Stimulated activated CD8-positive, alpha-beta memory T cell treated with anti-CD3 and anti-CD28 coated beads, Interleukin-4, amount 100 ng/mL, for 1 hour (primary cell): Measurements from ENCODE around the gene CCL4.
"Not testable (repeated sequence)": the region's sequence is repeated elsewhere in the genome, so short reads cannot be mapped to it uniquely, and the experiment has no call there.

ENCODE experiments used
- DNase-seq, 2 donors: peaks; one replicate each; pipeline ENCODE4 v3.0.0-alpha.2; 2020; ENCODE audit warnings: low read depth in 2 of 2, low spot score in 1 of 2

The CCL4 gene

DNA sequence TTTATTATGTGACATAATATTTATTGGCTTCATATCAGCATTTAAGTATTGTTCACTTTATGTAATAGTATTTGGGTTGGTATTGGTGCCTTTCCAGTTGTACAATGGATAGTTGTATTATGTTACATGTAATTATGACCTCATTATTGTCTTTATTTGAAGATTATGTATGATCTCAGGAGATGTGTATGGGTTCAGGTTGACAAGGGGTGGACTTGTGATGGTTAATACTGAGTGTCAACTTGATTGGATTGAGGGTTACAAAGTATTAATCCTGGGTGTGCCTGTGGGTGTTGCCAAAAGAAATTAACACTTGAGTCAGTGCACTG lies 12.0 kb downstream of the CCL4 start:
- DNase-seq, result not testable (repeated sequence)

DNA sequence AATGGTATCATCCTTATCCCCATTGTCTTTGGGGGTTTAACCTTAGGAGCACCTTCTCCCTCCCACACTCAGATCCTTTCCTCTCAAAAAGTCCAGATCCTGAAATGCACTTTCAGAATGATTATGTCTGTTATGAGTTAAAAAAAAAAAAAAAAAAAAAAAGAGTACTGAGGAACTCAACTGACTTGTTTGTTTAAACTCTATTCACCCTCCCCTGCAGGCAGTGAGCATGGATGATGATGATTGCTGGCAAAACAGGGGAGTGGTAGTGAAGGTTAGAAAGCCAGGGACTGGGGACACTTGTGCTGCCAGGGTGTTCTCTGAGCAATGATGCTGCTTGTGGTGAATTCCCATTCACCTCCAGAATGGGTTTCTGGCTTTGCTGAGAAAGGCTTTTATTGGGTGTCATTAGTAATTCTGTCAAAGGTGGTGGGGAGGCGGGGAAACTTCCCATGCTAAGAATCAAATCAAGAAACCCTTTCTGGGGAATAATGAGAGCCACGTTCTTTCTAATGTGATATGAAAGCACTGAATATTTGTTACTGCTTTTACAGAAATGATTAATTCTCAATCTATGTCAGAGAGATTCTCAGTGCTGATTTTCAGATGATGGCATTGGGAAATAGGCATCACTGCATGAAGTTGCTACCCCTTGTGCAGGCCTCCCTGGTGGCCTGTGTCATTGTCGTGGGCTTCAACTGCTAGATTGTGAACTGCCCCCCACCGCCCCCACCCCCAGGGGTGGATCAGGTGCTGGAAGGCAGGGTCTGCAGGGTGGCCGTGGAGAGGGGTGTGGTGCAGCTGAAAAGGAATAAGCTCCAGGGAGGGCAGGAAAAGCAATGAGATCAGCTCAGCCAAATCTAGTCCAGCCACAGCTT lies 14.1 kb downstream of the CCL4 start:
- DNase-seq, result no peak

DNA sequence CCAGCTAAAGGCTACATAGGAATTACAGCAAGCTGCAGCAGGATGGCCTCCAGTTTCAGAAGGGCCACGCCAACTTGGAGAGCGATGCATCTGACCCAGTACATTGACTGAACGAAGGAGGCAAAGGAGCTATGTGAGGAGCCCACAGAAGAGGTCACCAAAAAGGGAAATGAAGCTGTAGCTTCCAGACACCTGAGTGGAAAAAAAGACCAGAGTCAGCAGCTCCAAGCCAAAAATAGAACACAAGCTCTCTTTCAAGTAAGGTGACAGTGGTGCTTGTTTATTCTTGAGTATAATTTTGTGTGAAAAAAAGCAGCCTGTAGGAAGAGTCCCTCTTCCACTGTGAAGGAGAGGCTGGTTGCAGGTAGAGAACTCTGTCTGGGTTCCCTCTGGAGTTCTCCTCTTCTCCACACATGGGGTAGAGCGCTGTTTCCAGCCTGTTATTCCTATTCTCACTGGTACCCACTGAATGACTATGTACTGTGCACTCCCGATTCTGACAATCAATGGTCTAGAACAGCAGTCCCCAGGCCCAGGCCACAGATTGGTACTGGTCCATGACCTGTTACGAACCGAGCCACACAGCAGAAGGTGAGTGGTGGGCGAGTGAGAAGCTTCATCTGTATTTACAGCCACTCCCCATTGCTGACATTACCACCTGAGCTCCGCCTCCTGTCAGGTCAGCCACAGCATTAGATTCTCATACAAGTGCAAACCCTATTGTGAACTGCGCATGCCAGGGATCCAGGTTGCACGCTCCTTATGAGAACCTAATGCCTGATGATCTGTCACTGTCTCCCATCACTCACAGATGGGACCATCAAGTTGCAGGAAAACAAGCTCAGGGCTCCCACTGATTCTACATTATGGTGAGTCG lies 15.1 kb downstream of the CCL4 start:
- no peak for DNase-seq

DNA sequence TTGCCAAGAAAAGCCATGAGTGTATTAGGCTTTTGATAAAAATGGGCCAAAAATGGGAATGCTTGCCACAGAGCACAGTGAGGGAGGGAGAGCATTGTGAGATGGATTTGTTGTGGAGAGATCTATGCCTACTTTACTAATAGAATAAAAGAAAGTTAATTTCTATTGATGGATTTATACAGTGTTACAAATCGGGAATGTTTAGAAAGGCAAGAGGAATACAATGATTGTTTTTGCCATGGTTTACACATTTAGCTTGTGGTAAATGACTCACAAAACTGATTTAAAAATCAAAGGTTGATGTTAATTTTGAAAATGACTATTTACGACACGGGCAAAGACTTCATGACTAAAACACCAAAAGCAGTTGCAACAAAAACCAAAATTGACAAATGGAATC lies 16.6 kb downstream of the CCL4 start:
- DNase-seq, result no peak

DNA sequence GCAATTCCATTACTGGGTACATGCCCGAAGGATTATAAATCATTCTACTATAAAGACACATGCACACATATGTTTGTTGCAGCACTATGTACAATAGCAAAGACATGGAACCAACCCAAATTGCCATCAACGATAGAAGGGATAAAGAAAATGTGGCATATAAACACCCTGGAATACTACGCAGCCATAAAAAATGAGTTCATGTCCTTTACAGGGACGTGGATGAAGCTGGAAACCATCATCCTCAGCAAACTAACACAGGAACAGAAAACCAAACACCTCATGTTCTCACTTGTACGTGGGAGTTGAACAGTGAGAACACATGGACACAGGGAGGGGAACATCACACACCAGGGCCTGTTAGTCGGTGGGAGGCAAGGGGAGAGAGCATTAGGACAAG lies 17.5 kb downstream of the CCL4 start:
- DNase-seq, result not testable (repeated sequence)

DNA sequence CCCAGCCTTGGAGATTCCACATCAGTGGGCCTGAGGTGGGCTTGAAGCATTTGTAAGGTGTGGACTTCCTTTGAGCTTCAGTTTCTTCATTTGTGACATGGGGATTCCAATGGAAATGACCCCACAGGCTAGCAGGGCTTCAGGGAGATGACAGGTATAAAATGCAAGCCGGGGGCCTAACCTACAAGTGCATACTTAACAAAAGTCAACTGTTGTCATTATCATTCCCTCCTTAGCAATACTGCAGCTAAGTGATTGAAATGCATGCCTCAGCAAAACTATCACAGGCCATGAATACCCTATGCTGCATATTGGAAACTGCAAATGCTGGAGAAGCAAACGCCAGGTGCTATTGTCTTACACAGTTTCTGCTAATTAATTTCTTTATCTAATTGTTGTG lies 19.8 kb downstream of the CCL4 start:
- no peak for DNase-seq

DNA sequence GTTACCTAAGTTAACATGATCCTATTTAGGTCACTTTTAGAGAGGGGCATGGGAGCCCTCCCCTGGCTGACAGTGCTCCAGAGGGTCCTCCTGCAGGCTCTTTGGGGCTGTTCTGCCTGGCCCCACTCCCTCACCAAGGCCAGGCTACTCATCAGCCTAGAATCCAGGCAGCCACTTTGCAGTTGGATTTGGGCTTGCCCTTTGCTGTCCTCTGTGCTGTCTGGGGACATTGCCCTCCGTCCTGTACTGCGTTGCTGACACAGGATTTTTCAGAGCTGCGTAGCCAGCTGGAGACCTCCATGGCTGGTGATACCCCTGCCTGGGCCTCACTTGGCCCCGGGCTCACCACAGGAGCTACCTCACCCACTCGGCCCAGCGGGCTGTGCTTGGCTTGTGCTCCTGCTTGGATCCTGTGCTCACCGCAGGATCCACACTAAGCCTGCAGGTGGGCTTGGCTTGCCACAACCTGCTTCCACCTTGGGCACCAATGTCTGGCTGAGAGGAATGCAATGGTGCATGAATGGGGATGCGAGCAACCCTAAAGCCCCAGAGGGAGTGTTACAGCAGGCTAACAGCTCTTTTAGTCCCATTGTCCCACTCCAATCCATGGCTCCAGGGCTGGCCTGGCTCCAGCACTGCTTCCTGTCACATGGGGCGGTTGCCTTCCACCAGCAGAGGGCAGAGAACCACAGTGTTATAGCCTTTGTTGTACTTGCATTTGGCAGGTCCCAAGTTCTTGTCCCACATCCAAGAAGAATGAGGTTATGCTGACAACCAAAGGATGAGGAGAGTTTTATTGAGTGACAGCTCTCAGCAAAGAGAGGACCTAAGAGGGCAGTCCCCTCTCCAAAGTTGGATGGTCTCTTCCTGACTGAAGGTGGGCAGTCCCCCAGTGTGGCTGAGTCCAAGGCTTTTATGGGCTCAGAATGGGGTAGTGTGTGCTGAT lies 21.5 kb downstream of the CCL4 start:
- DNase-seq, result no peak

DNA sequence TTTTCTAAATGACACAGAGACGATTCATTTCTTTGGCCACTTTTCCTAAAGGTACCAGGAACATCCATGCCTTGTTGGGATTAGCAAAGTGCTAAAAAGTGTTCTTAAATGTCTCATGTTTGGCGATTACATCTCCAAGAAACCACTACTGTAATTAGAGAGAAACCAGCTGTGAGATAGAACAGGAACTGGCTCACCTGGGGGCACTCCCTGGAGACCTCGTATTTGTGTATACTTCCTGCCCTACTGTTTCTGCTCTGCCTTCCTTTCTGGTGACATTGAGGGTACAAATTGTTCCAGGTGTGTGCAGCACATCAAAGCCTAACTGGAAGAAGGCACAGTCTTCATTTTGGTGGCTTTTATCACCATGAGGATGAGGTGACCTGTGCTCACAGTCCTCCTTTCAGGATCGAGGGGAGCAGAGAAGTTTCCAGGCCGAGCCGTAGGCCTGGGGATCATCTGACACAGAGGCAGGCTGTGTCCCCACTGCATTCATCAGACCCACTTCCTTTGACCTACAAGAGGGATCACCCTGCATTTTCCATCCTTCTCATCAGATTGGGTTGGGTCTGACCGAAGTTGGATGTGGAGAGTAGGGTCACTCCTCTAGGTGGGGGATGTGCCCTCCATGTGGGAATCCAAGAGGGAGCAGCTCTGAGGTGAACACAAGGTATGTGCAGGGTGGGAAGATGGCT lies 23.7 kb downstream of the CCL4 start:
- no peak for DNase-seq

DNA sequence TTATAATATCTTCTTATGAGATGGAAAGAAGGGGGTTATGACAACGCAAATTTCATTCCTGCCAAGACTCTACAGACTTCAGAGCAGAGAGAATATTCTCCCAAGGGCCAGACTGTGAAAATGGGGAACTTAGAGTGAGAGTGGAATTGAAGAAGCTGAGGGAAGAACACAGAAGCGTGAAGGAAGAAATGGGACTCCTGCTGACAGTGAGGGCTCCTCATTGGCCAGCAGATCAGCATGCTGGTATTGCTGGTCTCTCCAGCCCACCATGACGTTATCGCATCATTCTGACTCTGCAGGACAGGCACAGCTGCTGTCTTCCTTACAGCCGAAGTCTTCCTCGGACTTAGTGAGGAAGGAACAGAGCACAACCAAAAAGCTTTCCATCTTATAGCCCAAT lies 24.3 kb downstream of the CCL4 start:
- DNase-seq, result no peak

DNA sequence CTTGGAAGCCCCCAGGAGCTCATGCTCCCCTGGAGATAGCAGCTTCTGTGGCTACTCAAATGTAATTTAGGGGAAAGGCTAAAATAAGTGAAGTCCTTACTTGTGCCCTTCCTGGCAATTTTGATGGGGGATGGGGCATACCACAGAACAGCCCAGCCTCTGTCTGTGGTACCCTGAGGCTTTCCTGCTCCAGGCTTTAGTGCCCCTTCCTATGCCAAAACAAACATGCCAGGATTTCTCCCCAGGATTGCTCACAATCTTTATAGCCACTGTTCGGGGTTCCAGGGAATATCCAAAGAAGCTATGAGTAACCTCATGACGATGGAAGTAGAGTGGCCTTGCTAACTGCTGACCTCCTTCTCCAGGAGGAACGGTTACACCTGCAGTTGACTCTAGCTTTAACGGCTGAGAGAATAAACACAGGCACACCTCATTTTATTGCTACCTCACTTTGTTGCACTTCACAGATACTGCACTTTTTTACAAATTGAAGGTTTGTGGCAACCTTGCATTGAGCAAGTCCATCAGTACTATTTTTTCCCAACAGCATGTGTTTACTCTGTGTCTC lies 24.9 kb downstream of the CCL4 start:
- DNase-seq, result no peak

DNA sequence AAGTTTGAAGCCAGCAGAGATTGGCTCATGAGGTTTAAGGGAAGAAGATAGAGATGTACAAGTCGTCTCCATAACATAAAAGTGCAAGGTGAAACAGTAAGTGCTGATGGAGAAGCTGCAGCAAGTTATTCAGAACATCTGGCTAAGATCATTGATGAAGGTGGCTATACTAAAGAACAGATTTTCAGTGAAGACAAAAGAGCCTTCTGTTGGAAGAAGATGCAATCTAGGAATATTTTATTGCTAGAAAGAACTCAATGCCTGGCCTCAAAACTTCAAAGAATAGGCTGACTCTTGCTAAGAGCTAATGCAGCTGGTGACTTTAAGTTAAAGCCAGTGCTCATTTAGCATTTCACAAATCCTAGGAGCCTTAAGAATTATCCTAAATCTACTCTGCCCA lies 26.0 kb downstream of the CCL4 start:
- DNase-seq, result no peak

DNA sequence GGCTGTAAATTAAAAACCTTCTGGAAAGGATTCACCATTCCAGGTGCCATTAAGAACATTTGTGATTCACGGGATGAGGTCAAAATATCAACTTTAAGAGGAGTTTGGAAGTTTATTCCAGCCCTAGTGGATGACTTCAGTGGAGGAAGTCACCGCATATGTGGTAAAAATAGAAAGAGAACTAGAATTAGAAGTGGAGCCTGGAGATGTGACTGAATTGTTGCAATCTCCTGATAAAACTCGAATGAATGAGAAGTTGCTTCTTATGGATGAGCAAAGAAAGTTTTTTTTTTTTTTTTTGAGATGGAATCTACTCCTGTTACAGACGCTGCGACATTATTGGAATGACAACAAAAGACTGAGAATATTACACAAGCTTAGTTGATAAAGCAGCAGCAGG lies 26.7 kb downstream of the CCL4 start:
- no peak for DNase-seq

DNA sequence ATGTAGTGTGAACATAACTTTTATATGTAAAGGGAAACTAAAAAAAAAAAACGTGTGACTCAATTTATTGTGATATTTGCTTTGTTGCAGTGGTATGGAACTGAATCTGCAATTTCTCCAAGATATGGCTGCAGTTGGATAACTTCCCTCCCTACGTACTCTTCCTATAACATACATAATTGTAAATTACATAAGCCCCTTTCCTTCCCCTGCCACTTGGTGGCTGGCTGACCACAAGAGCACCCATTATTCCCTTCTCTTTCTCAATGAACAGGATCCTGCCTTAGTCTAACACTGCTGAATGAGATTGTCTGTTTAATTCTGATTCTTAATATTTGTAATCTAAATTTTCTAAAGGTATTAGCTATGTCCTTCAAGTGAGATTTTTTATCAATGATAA lies 27.8 kb downstream of the CCL4 start:
- DNase-seq, result no peak

DNA sequence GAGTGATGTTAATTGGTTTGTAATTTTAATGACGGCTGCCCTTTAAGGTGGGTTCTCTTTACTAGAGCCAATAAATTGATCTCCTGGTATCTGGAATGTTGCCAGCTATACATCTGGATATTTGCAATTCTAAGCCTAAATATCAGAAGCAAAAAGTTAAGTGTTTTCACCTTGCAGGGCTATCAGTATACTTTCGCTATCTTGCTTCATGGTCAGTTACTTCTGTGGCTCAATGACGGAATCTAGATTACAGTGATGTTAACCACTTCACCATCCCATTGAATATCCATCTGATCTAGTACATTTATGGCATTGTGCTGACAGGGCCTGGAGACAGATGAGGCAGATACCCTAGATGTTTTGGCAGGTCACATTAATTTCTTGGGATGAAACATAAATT lies 28.3 kb downstream of the CCL4 start:
- DNase-seq, result no peak

DNA sequence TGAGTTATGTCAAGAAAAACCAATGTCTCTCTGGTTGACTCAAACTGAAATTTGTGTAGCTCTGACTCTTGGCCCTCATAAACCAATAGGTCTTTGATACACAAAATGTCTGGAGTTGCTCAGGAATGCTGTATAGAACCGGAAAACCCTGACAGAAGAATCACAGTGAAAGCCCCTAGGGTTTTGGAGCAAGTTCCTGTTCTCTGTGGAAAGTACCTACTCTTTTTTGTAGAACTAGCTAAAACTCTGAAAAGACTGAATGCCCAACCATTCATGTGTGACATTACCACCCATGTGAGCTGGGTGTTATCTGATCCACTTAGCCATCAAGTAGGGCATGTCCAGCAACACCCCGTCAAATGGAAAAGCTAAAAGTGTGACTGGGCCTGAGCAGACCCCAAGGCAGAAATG lies 28.8 kb downstream of the CCL4 start:
- no peak for DNase-seq

DNA sequence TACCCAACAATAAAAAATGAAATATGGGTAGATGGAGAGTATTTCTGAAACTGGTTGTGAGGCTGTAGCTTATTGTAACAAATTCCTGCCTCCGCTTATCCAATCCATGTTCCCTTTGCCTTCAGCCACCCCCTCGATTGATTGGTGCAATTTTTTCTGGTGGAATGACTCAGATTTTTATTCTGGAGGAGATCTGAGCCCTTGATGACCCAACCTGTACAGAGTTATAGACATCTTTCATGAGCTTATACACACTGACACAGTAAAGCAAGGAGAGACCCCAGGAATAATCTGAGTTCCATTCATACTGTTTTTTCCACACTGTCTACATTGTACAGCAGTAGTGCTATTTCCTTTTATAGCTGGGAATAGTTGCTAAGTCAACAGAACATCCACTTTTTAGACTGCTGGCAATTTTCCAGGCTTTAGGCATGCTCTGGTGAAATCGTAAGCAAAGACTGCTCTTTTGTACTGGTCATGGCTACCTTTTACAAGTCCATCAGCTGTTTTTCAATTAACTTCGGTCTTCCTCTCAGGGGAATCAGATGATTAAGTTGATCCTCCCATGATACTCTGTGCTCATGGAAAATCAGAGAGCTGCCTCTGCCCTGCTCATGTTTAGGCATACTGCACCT lies 30.1 kb downstream of the CCL4 start:
- DNase-seq, result no peak

DNA sequence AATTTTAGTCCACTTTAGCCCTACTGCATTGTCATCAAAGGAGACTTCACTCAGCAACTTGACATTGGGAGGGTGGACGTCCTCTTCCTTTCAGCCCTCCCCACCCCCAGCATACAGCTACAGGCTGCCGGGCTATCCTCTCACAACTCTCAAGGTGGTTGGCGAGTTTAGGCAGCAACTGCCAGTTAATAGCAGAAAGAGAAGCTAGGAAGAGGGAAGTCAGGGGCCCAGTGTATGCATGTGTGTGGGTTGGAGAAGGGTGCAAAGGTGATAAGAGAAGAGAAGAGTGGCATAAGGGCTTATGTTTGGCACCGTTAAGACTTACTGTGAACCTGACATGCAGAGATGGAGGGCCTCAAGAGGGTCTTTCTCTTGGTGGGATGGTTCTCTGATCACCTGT lies 31.8 kb downstream of the CCL4 start:
- no peak for DNase-seq

DNA sequence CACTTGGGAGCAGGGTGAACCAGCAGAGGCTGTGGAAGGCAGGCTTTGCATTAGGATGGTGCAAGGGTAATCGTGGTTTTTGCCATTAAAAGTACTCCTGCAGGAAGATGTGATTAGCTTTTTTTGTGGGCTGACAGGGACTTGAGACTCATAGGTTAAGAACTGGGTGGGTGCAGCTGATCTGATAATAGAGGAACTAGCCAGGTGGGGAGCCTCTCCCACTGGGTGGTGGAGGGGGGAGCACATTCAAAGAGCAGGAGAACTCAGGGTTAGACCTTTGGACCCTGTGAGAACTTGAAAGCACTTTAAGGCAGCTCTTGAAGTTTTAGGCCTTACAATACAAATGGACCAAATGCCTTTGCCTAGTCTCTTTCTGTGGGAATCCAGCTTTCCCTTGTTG lies 32.4 kb downstream of the CCL4 start:
- no peak for DNase-seq

DNA sequence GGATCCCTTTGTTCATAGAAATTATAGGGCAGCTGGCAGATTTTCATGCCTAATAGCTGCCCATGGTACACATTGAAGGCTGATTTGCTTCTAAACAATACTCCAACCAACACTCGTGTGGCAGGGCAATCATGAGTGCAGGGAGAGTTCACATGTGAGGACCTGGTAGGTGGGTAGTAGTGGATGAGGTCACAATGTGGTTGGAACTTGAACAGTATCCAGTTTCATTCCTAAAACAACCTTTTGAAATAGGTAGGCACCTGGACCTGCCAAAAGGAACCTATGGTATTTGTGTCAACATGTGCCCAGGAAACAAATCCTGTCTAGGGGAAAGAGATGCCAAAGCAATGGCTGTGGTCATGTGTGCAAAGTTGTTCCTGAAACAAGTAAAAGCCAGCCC lies 32.8 kb downstream of the CCL4 start:
- DNase-seq, result no peak

DNA sequence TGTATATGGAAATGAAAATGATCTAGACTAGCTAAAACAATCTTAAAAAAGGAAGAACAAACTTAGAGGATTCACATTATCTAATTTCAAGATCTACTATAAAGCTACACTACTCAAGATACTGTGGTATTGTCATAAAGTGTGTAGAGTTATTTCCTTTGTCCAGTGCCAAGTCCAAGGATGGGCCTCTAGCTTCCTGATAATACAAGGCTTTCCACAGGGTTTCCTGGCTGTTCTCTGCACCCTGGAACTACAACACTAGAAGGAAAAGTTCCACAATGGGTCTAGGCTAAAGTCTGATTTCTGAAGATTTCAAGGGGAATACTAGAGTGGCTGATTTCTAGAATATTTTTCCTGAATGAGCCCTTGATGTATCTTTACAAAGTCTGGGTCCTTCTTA lies 38.6 kb downstream of the CCL4 start:
- no peak for DNase-seq
